HT1080 (cell line): Measurements from ENCODE around the gene GCHFR. TPM values are rescaled to one million over a fixed set of nuclear protein-coding genes. Genes with fewer than 3 reads are reported as not detected.
A peak's percentile ranks its signal among the peaks of the same experiment; 100 is the strongest.

Experiments used
- DNase-seq: peaks from one replicate; pipeline ENCODE4 v3.0.0-alpha.2; 2015; ENCODE audit warnings: low read depth
- total RNA-seq: library from RNA; depleted of rRNA; stranded (reverse); fragments of >200 nt; shearing (Covaris generic); gene quantifications from 2 replicates; pipeline ENCODE4 v1.2.3, GENCODE V29; 2014

The GCHFR gene
- total RNA-seq, 1 experiment from 2014 or later: 0.51 TPM

- peak; percentile 92 for DNase-seq
Measured at GRCh38 chr15:40754883-40755811, 8.7 kb upstream of the GCHFR start, which contains the start of gene RMDN3. RMDN3 (minus strand) TSS chr15:40755254; CDS start chr15:40754783, 471 bp downstream.

- DNase-seq: no peak
Measured at GRCh38 chr15:40755812-40756208, 8.1 kb upstream of the GCHFR start.

GRCh38 chr15:40756938-40757337 lies 6.9 kb upstream of the GCHFR start:
- no peak for DNase-seq

GRCh38 chr15:40759961-40760360 lies 3.9 kb upstream of the GCHFR start:
- DNase-seq: no peak

- no peak for DNase-seq
Measured at GRCh38 chr15:40762919-40763800, 708 bp upstream of the GCHFR start.

- DNase-seq: no peak
Measured at GRCh38 chr15:40764629-40765103, 798 bp downstream of the GCHFR start.

- DNase-seq: no peak
Measured at GRCh38 chr15:40766194-40766815, 2.4 kb downstream of the GCHFR start.

GRCh38 chr15:40766906-40767837 lies 3.3 kb downstream of the GCHFR start:
- peak; percentile 78 for DNase-seq

- DNase-seq: no peak
Measured at GRCh38 chr15:40767838-40768500, 4.1 kb downstream of the GCHFR start.

GRCh38 chr15:40768521-40769273 lies 4.8 kb downstream of the GCHFR start:
- DNase-seq: no peak

- DNase-seq: peak; percentile 85
Measured at GRCh38 chr15:40769274-40770146, 5.6 kb downstream of the GCHFR start, which contains the start of gene C15orf62. C15orf62 (plus strand) TSS chr15:40769980; CDS start chr15:40770496, 516 bp downstream.

GRCh38 chr15:40770147-40770721 lies 6.4 kb downstream of the GCHFR start:
- DNase-seq: no peak

GRCh38 chr15:40771242-40771641 lies 7.4 kb downstream of the GCHFR start:
- no peak for DNase-seq

GRCh38 chr15:40772014-40772413 lies 8.1 kb downstream of the GCHFR start:
- DNase-seq: no peak

GRCh38 chr15:40773496-40773895 lies 9.6 kb downstream of the GCHFR start:
- no peak for DNase-seq

GRCh38 chr15:40773902-40774301 lies 10.0 kb downstream of the GCHFR start:
- no peak for DNase-seq

GRCh38 chr15:40775007-40775406 lies 11.1 kb downstream of the GCHFR start:
- DNase-seq: no peak
